Aorta (tissue), 5 donors: ENCODE measurements around the gene CYFIP1. TPM values are rescaled to one million over a fixed set of nuclear protein-coding genes. Genes with fewer than 3 reads are reported as not detected.

Source experiments
- ATAC-seq: fragments of 200-7000 bp; cut with Tn5 transposase; one replicate; pipeline ENCODE4 v1.9.1; 2022; ENCODE audit warnings: moderate library complexity; ENCODE audit not compliant: low FRiP score
- DNase-seq, 2 donors: peaks; one replicate each; pipeline ENCODE4 v3.0.0-alpha.2; 2020
- H3K27ac ChIP-seq, 2 donors: one replicate each; pipeline ENCODE4 v1.5.1; 2013; ENCODE audit warnings: low read length in 2 of 2, mild to moderate bottlenecking in 2 of 2, moderate library complexity in 2 of 2, control low read depth in 1 of 2, inconsistent platforms in 1 of 2, low read depth in 1 of 2
- H3K27me3 ChIP-seq, 2 donors: one replicate each; pipeline ENCODE4 v1.6.1; 2013; ENCODE audit warnings: control low read depth in 1 of 2, low read length in 1 of 2, mild to moderate bottlenecking in 1 of 2, moderate library complexity in 1 of 2; ENCODE audit not compliant: insufficient read depth in 2 of 2, control insufficient read depth in 1 of 2
- H3K36me3 ChIP-seq, 2 donors: one replicate each; pipeline ENCODE4 v1.6.1; 2013; ENCODE audit warnings: control low read depth in 1 of 2, low read length in 1 of 2, mild to moderate bottlenecking in 1 of 2; ENCODE audit not compliant: insufficient read depth in 2 of 2, control insufficient read depth in 1 of 2
- H3K4me1 ChIP-seq, 2 donors: one replicate each; pipeline ENCODE4 v1.6.1; 2013; ENCODE audit warnings: low read length in 2 of 2, control low read depth in 1 of 2, mild to moderate bottlenecking in 1 of 2, moderate library complexity in 1 of 2; ENCODE audit not compliant: insufficient read depth in 2 of 2, control insufficient read depth in 1 of 2
- H3K4me3 ChIP-seq, 2 donors: one replicate each; pipeline ENCODE4 v1.5.1; 2013; ENCODE audit warnings: low read length in 2 of 2, control low read depth in 1 of 2, mild to moderate bottlenecking in 1 of 2
- H3K9me3 ChIP-seq: one replicate; pipeline ENCODE4 v1.6.1; 2013; ENCODE audit warnings: mild to moderate bottlenecking, low read length; ENCODE audit not compliant: control insufficient read depth
- WGBS, 2 donors: extraction: QIAGEN DNeasy Blood & Tissue Kit; methylation state at CpG; one replicate each; pipeline ENCODE4 v1.1.7; 2013; 5-methylcytosine and 5-hydroxymethylcytosine counted together
- intact Hi-C, 2 donors: fragments of 100-400 bp; cut with DNase I; formaldehyde crosslinking; loops; one replicate each; pipeline versions ENCODE4 v1.14.2 to v1.15.0; 2022
- polyA plus RNA-seq, 2 donors: library from polyadenylated mRNA; stranded (reverse); fragments of 200-250 nt; gene quantifications; one replicate each; pipeline ENCODE4 v1.2.3, GENCODE V29; 2013
- total RNA-seq, 2 donors: library from RNA; stranded (reverse); fragmentation: NEBNext Ultra II Directional; extraction: Animal tissue kit (Norgen Biotek cat#: 25700); gene quantifications; one replicate each; pipeline ENCODE4 v1.2.1, GENCODE V29; 2021
- donor health status: healthy with polysubstance abuse.
- donor health status: Bipolar disorder and iron deficiency.
- donor health status: DM: no; HTN: no; CAD: no.
- donor health status: DM: no; HTN: no; CAD: no.
- donor health status: DM: yes; HTN: yes; CAD: no.

Gene CYFIP1
- total and polyA plus RNA-seq, 4 donors, result 46.5 to 172 (median 104) TPM

DNA sequence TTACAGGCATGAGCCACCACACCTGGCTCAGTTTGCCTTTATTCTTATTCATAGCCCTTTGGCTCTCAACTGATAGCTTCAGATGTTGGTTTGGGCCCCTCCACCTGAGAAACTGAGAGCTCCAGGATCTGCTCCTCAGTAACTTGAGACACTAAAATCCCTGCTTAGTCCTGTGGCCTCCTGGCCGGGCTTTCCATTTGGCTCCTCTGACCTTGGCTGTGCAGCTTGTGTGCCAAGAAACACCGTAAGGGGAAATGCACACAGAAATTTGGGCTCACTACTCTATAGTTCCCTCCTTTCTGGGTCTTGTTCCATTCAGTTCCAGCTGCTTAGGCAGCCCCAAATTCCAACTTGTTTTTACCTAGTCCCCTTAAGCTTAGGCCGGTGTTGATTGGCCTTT lies 116.8 kb downstream of the CYFIP1 start:
- no peak for ATAC-seq
- H3K36me3 ChIP-seq, result peaks cover 5 to 16% of the 10 kb centered on the region in 2 donors
- H3K4me3 ChIP-seq, result no peak overlapping the region
- no peaks in the 10 kb centered on the region for H3K4me1 ChIP-seq
- no peak for DNase-seq
- 48% methylated on average over 3 of the region's 3 CpGs for WGBS, 2 donors
- no peaks in the 10 kb centered on the region for H3K9me3 ChIP-seq
- no peak overlapping the region for H3K27ac ChIP-seq
- no peaks in the 10 kb centered on the region for H3K27me3 ChIP-seq
- intact Hi-C loops, result no loop called here

GRCh38 chr15:22861161-22861560 lies 119.0 kb downstream of the CYFIP1 start:
- intact Hi-C loops, result no loop called here
- no peak overlapping the region for H3K4me3 ChIP-seq
- no peaks in the 10 kb centered on the region for H3K9me3 ChIP-seq
- no peaks in the 10 kb centered on the region for H3K27me3 ChIP-seq
- peaks cover 4 to 9% of the 10 kb centered on the region in 2 donors for H3K36me3 ChIP-seq
- no peaks in the 10 kb centered on the region for H3K4me1 ChIP-seq
- WGBS, 2 donors, result 92 to 96% methylated on average over 2 of the region's 2 CpGs
- DNase-seq, result no peak
- H3K27ac ChIP-seq, result no peak overlapping the region
- ATAC-seq, result no peak

DNA sequence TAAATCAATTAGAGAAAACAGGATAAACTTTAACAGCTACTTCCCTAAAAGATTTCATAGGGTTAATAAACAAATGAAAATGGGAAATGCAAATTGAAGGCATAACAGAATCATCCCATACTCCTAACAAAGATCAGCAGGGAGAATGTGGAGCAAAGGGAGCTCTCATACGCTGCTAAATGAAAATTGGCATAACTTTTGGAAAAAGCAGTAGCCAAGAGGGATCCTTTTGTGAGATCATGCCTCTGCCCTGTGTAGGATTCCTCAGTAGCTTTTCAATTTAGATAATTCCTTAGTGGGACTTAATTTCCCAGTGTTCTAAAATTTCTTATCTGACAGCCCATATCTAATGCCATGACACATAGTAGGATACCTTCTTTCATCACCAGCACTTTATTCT lies 123.5 kb downstream of the CYFIP1 start:
- Histone ChIP-seq H3K9me3 (no peaks in the 10 kb centered on the region), H3K4me3 (no peak overlapping the region), H3K36me3 (peaks cover 7 to 9% of the 10 kb centered on the region in 2 donors), H3K27me3 (no peaks in the 10 kb centered on the region), H3K27ac (no peak overlapping the region), H3K4me1 (no peaks in the 10 kb centered on the region)
- DNase-seq (no peak), ATAC-seq (no peak)
- intact Hi-C loops, result no loop called here
- WGBS, 2 donors, result 56 to 62% methylated on average over 1 of the region's 1 CpG

DNA sequence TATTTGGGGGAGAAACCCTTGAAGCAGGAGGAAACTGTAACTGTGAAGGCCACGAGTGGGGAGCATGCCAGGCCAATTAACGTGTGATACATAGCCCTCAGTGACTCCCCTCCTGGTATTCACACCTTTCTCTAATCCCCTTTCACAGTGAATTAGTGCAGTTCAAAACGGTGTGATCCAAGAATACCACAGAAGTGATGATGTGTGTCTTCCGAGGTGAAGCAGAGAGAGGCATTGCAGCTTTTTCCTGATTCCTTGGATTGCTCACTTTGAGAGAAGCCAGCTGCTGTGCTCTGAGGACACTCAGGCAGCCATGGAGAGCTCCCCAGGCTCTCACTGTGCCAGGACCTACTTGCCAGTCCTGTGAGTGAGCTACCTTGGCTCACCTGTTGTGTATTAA lies 124.4 kb downstream of the CYFIP1 start:
- no peak overlapping the region for H3K4me3 ChIP-seq
- 62 to 66% methylated on average over 4 of the region's 4 CpGs for WGBS, 2 donors
- no peak for ATAC-seq
- no peak overlapping the region for H3K27ac ChIP-seq
- H3K27me3 ChIP-seq, result no peaks in the 10 kb centered on the region
- no peaks in the 10 kb centered on the region for H3K4me1 ChIP-seq
- H3K36me3 ChIP-seq, result peaks cover 7 to 8% of the 10 kb centered on the region in 2 donors
- no peak for DNase-seq
- no peaks in the 10 kb centered on the region for H3K9me3 ChIP-seq
- intact Hi-C loops, result no loop called here

DNA sequence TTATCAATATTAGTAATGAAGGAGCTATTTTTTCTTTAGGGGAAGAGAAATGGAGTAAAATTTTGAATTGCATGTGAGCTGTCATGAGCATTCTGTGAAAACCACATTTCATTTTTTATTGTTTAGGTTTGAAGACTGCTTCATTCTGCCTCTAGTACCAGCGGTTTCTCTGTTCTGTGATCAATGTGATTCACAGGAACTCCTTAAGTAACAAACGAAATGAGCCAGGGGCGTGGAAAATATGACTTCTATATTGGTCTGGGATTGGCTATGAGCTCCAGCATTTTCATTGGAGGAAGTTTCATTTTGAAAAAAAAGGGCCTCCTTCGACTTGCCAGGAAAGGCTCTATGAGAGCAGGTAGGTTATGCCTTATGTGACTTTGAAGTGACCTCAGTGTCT lies 128.7 kb downstream of the CYFIP1 start:
- intact Hi-C loops, result no loop called here
- Histone ChIP-seq H3K27me3 (no peaks in the 10 kb centered on the region), H3K27ac (no peak overlapping the region), H3K36me3 (peaks cover 3 to 5% of the 10 kb centered on the region in 2 donors), H3K4me1 (no peaks in the 10 kb centered on the region), H3K4me3 (no peak overlapping the region), H3K9me3 (no peaks in the 10 kb centered on the region)
- ATAC-seq (no peak), DNase-seq (no peak)
- WGBS, 2 donors, result 77 to 85% methylated on average over 4 of the region's 4 CpGs

- no peaks in the 10 kb centered on the region for H3K27me3 ChIP-seq
- H3K4me1 ChIP-seq, result no peaks in the 10 kb centered on the region
- H3K27ac ChIP-seq, result no peak overlapping the region
- no peak overlapping the region for H3K4me3 ChIP-seq
- ATAC-seq (no peak), DNase-seq (no peak)
- peaks cover 3% of the 10 kb centered on the region in 2 donors for H3K36me3 ChIP-seq
- WGBS, 2 donors, result 89 to 90% methylated on average over 3 of the region's 3 CpGs
- H3K9me3 ChIP-seq, result no peaks in the 10 kb centered on the region
- intact Hi-C loops, result no loop called here
Measured at GRCh38 chr15:22850055-22850454, 130.1 kb downstream of the CYFIP1 start.

GRCh38 chr15:22846073-22846472 lies 134.1 kb downstream of the CYFIP1 start:
- intact Hi-C loops, result no loop called here

GRCh38 chr15:22845289-22845900 lies 134.8 kb downstream of the CYFIP1 start:
- intact Hi-C loops, result no loop called here
- Histone ChIP-seq H3K27me3 (no peaks in the 10 kb centered on the region), H3K27ac (no peak overlapping the region), H3K36me3 (no peaks in the 10 kb centered on the region), H3K9me3 (no peaks in the 10 kb centered on the region), H3K4me3 (no peak overlapping the region), H3K4me1 (no peaks in the 10 kb centered on the region)
- WGBS, 2 donors, result 47 to 63% methylated on average over 2 of the region's 2 CpGs
- DNase-seq (no peak), ATAC-seq (no peak)

More at GRCh38 chr15:22846073-22846472, 134.1 kb downstream of the CYFIP1 start:
- DNase-seq (no peak), ATAC-seq (no peak)
- H3K4me3 ChIP-seq, result no peak overlapping the region
- no peaks in the 10 kb centered on the region for H3K4me1 ChIP-seq
- H3K9me3 ChIP-seq, result no peaks in the 10 kb centered on the region
- H3K36me3 ChIP-seq, result no peaks in the 10 kb centered on the region
- H3K27me3 ChIP-seq, result no peaks in the 10 kb centered on the region
- 92% methylated on average over 6 of the region's 6 CpGs for WGBS, 2 donors
- H3K27ac ChIP-seq, result no peak overlapping the region

DNA sequence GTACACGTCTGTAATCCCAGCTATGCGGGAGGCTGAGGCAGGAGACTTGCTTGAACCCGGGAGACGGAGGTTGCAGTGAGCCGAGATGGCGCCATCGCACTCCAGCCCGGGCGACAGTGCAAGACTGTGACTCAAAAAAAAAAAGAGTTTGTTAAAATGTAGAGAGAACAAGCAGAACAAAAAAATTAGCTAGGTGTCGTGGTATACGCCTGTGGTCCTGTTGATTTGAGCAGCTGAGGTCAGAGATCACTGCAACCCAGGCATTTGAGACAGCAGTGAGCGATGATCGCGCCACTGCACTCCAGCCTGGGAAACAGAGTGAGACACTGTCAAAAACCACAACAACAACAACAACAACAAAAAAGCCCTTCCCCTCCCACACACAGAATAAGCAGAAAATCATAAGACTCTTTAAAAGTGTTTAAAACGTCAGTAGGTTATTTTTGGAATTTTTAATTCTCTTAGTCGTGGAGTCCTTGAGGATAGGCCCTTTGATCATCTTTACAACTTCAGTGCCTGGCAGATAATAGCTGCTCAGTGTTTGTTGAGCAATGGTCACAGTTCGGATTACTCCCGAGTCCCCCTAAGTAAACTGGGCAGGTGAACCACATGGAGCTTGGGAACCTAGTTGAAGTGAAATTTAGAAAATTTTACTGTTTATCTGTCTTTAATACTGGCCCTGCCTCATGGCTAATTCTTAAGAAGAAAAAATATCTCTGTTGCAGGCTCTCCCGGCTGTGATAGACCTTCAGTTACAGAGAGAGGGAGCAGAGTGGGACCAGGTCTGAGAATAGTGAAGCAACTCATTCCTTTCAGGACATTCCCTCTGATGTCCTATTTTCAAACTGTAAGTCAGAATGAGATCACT lies 135.5 kb downstream of the CYFIP1 start:
- Histone ChIP-seq H3K4me3 (no peak overlapping the region), H3K27me3 (no peaks in the 10 kb centered on the region), H3K4me1 (no peaks in the 10 kb centered on the region), H3K9me3 (no peaks in the 10 kb centered on the region), H3K27ac (no peak overlapping the region), H3K36me3 (no peaks in the 10 kb centered on the region)
- 81 to 83% methylated on average over 19 of the region's 19 CpGs for WGBS, 2 donors
- ATAC-seq, result no peak
- intact Hi-C loops, result no loop called here
- no peak for DNase-seq
